ENCODE measurements around the gene OLFM4. TPM values are rescaled to one million over a fixed set of nuclear protein-coding genes. Genes with fewer than 3 reads are reported as not detected.

Gene OLFM4, protein sequence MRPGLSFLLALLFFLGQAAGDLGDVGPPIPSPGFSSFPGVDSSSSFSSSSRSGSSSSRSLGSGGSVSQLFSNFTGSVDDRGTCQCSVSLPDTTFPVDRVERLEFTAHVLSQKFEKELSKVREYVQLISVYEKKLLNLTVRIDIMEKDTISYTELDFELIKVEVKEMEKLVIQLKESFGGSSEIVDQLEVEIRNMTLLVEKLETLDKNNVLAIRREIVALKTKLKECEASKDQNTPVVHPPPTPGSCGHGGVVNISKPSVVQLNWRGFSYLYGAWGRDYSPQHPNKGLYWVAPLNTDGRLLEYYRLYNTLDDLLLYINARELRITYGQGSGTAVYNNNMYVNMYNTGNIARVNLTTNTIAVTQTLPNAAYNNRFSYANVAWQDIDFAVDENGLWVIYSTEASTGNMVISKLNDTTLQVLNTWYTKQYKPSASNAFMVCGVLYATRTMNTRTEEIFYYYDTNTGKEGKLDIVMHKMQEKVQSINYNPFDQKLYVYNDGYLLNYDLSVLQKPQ
- 0.12 and 0.14 TPM in 2 replicates for polyA plus RNA-seq (2013)

DNA sequence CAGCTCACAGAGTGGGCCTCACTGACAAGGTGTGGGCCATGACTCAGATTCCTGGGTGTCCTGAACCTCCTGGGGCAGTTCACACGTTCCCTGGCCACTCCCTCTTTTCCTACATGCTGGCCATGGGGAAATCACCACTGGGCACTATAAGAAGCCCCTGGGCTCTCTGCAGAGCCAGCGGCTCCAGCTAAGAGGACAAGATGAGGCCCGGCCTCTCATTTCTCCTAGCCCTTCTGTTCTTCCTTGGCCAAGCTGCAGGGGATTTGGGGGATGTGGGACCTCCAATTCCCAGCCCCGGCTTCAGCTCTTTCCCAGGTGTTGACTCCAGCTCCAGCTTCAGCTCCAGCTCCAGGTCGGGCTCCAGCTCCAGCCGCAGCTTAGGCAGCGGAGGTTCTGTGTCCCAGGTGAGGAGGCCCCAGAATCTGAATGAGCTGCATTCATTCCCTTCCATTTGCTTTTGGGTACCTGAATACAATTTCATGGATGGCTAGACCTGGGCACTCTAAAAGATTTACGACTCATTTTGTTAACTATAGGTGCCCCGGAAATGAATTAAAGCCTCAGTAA is at the start of gene OLFM4:
TSS of gene OLFM4 (plus strand) at position 177 of the 567 bp plus-strand sequence. CDS start at position 201, 24 bp downstream.
- no peak within 1 kb of the TSS for H3K4me3 ChIP-seq (ENCODE audit: low read depth, low read length)
- H3K14ac ChIP-seq (ENCODE audit: low read length) = no peak within 1 kb of the TSS
- H3K18ac ChIP-seq (ENCODE audit: low read length) = no peak within 1 kb of the TSS
- no peaks in the 10 kb centered on the region for H3K4me1 ChIP-seq (ENCODE audit: control insufficient read depth in 1 of 2, insufficient read depth in 2 of 2, low read length in 2 of 2)
- no peaks in the 10 kb centered on the region for H3K79me1 ChIP-seq (ENCODE audit: low read length)
- no peak within 1 kb of the TSS for H2BK5ac ChIP-seq (ENCODE audit: low read depth, low read length, poor library complexity)
- H4K12ac ChIP-seq (ENCODE audit: low read depth, low read length) = no peak within 1 kb of the TSS
- H4K8ac ChIP-seq (ENCODE audit: low read depth, low read length) = no peak within 1 kb of the TSS
- no peak within 1 kb of the TSS for H2AFZ ChIP-seq (ENCODE audit: insufficient read depth, low read length, poor library complexity)
- no peak within 1 kb of the TSS for H3K23ac ChIP-seq (ENCODE audit: low read length)
- H3K4me2 ChIP-seq (ENCODE audit: low read length) = no peak within 1 kb of the TSS
- H3K36me3 ChIP-seq (ENCODE audit: control insufficient read depth in 1 of 2, insufficient read depth in 2 of 2, low read length in 2 of 2) = no peaks in the 10 kb centered on the region
- no peak within 1 kb of the TSS for H2BK120ac ChIP-seq (ENCODE audit: insufficient read depth, low read length, poor library complexity)
- no peak within 1 kb of the TSS for H3K27ac ChIP-seq (ENCODE audit: low read depth, low read length)
- no peak within 1 kb of the TSS for H3K4ac ChIP-seq (ENCODE audit: low read depth, low read length)
- no peak for DNase-seq
- H2BK12ac ChIP-seq (ENCODE audit: low read length) = no peak within 1 kb of the TSS
- H2AK5ac ChIP-seq (ENCODE audit: low read length) = no peak within 1 kb of the TSS
- no CpG with 5 or more reads among the region's 9 CpGs for WGBS (ENCODE audit: extremely low coverage, insufficient coverage, insufficient read length)
- no peaks in the 10 kb centered on the region for H3K9me3 ChIP-seq (ENCODE audit: insufficient read depth, low read depth, low read length)
- no peaks in the 10 kb centered on the region for H3K27me3 ChIP-seq (ENCODE audit: insufficient read depth, low read length)
- H4K91ac ChIP-seq (ENCODE audit: low read depth, low read length) = no peak within 1 kb of the TSS
- H3K9ac ChIP-seq (ENCODE audit: low read length) = no peak within 1 kb of the TSS
- no peaks in the 10 kb centered on the region for H3K79me2 ChIP-seq (ENCODE audit: control insufficient read depth, insufficient read depth, low read length, poor library complexity)

DNA sequence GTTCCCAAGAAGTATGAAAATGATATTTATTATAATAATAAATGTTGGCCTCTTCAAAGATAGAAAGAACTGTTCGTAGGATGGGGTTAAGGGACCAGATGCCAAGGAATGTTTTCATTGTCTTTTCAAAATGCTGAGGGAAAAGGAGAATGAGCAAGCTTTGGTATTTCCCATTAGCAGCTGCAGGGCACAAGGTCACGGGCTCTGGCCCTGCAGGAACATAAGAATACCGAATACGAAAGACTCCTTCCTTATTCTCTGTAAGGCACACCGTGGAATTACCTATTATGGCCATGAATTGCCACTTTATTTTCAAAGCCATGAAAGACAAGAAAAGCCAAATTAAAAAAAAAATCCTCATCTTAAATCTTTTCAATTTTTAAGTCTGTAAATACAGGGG is 49.6 kb upstream of the OLFM4 start:
- Histone ChIP-seq H2BK5ac (ENCODE audit: low read depth, low read length, poor library complexity) (no peak overlapping the region), H3K9ac (ENCODE audit: low read length) (no peak overlapping the region), H3K14ac (ENCODE audit: low read length) (no peak overlapping the region), H2AFZ (ENCODE audit: insufficient read depth, low read length, poor library complexity) (no peak overlapping the region), H3K27ac (ENCODE audit: low read depth, low read length) (no peak overlapping the region), H3K4me2 (ENCODE audit: low read length) (no peak overlapping the region), H3K23ac (ENCODE audit: low read length) (no peak overlapping the region), H2AK5ac (ENCODE audit: low read length) (no peak overlapping the region), H2BK12ac (ENCODE audit: low read length) (no peak overlapping the region), H3K4ac (ENCODE audit: low read depth, low read length) (no peak overlapping the region), H3K18ac (ENCODE audit: low read length) (no peak overlapping the region), H3K4me1 (ENCODE audit: control insufficient read depth in 1 of 2, insufficient read depth in 2 of 2, low read length in 2 of 2) (peaks cover 0 to 2% of the 10 kb centered on the region in 2 experiments), H4K91ac (ENCODE audit: low read depth, low read length) (no peak overlapping the region), H3K79me1 (ENCODE audit: low read length) (peaks cover 8% of the 10 kb centered on the region), H3K4me3 (ENCODE audit: low read depth, low read length) (no peak overlapping the region), H4K8ac (ENCODE audit: low read depth, low read length) (no peak overlapping the region), H4K12ac (ENCODE audit: low read depth, low read length) (no peak overlapping the region), H3K27me3 (ENCODE audit: insufficient read depth, low read length) (no peaks in the 10 kb centered on the region), H2BK120ac (ENCODE audit: insufficient read depth, low read length, poor library complexity) (no peak overlapping the region), H3K79me2 (ENCODE audit: control insufficient read depth, insufficient read depth, low read length, poor library complexity) (no peaks in the 10 kb centered on the region), H3K9me3 (ENCODE audit: insufficient read depth, low read depth, low read length) (no peaks in the 10 kb centered on the region), H3K36me3 (ENCODE audit: control insufficient read depth in 1 of 2, insufficient read depth in 2 of 2, low read length in 2 of 2) (no peaks in the 10 kb centered on the region)
- no CpG with 5 or more reads among the region's 5 CpGs for WGBS (ENCODE audit: extremely low coverage, insufficient coverage, insufficient read length)
- no peak for DNase-seq

DNA sequence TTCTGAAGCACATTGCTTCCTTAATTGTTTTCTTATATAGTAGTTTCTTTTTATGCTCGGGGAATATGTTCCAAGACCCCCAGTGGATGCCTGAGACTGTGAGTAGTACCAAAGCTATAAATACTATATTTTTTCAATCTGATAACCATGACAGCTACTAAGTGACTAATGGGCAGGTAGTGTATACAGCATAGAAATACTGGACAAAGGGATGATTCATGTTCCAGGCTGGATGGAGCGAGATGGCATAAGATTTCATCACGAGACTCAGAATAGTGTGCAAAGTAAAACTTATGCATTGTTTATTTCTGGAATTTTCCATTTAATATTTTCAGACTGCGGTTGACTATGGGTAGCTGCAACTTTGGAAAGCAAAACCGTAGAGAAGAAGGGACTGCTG is 47.9 kb upstream of the OLFM4 start:
- H3K79me2 ChIP-seq (ENCODE audit: control insufficient read depth, insufficient read depth, low read length, poor library complexity) = no peaks in the 10 kb centered on the region
- H3K4ac ChIP-seq (ENCODE audit: low read depth, low read length) = no peak overlapping the region
- no peak overlapping the region for H4K8ac ChIP-seq (ENCODE audit: low read depth, low read length)
- peaks cover 8% of the 10 kb centered on the region for H3K79me1 ChIP-seq (ENCODE audit: low read length)
- H3K27me3 ChIP-seq (ENCODE audit: insufficient read depth, low read length) = no peaks in the 10 kb centered on the region
- peaks cover 0 to 2% of the 10 kb centered on the region in 2 experiments for H3K4me1 ChIP-seq (ENCODE audit: control insufficient read depth in 1 of 2, insufficient read depth in 2 of 2, low read length in 2 of 2)
- H3K27ac ChIP-seq (ENCODE audit: low read depth, low read length) = no peak overlapping the region
- H3K9me3 ChIP-seq (ENCODE audit: insufficient read depth, low read depth, low read length) = no peaks in the 10 kb centered on the region
- WGBS (ENCODE audit: extremely low coverage, insufficient coverage, insufficient read length) = no CpG with 5 or more reads among the region's 5 CpGs
- H3K4me2 ChIP-seq (ENCODE audit: low read length) = no peak overlapping the region
- no peak overlapping the region for H2BK5ac ChIP-seq (ENCODE audit: low read depth, low read length, poor library complexity)
- no peak overlapping the region for H2AFZ ChIP-seq (ENCODE audit: insufficient read depth, low read length, poor library complexity)
- no peak overlapping the region for H3K4me3 ChIP-seq (ENCODE audit: low read depth, low read length)
- no peak overlapping the region for H3K23ac ChIP-seq (ENCODE audit: low read length)
- H4K91ac ChIP-seq (ENCODE audit: low read depth, low read length) = no peak overlapping the region
- DNase-seq = peak in 1 of 2 donors; percentile 18
- H4K12ac ChIP-seq (ENCODE audit: low read depth, low read length) = no peak overlapping the region
- no peak overlapping the region for H2AK5ac ChIP-seq (ENCODE audit: low read length)
- H2BK12ac ChIP-seq (ENCODE audit: low read length) = no peak overlapping the region
- H3K14ac ChIP-seq (ENCODE audit: low read length) = no peak overlapping the region
- H2BK120ac ChIP-seq (ENCODE audit: insufficient read depth, low read length, poor library complexity) = no peak overlapping the region
- no peaks in the 10 kb centered on the region for H3K36me3 ChIP-seq (ENCODE audit: control insufficient read depth in 1 of 2, insufficient read depth in 2 of 2, low read length in 2 of 2)
- no peak overlapping the region for H3K9ac ChIP-seq (ENCODE audit: low read length)
- H3K18ac ChIP-seq (ENCODE audit: low read length) = no peak overlapping the region

DNA sequence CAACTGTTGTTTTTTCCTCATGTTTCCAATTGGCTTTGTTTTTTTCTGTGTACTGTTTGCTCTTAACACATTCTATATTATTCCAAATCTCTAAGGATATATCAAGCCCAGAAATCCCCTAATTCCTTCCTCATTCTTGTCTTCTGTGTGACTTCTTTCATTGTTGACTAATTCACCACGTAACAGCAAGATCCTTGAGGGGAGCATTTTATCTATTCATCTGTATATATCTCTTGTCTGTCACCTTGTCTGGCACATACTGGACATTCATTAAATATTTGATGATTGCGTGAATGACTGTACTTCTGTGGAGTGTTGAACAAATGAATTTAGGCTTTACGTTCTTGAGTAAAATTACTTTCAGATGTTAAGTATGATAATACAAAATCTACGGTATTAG is 44.8 kb upstream of the OLFM4 start:
- Histone ChIP-seq H4K8ac (ENCODE audit: low read depth, low read length) (no peak overlapping the region), H3K79me1 (ENCODE audit: low read length) (peaks cover 5% of the 10 kb centered on the region), H4K91ac (ENCODE audit: low read depth, low read length) (no peak overlapping the region), H3K23ac (ENCODE audit: low read length) (no peak overlapping the region), H3K4me1 (ENCODE audit: control insufficient read depth in 1 of 2, insufficient read depth in 2 of 2, low read length in 2 of 2) (peaks cover 0 to 2% of the 10 kb centered on the region in 2 experiments), H2AK5ac (ENCODE audit: low read length) (no peak overlapping the region), H3K9ac (ENCODE audit: low read length) (no peak overlapping the region), H3K27me3 (ENCODE audit: insufficient read depth, low read length) (no peaks in the 10 kb centered on the region), H2BK12ac (ENCODE audit: low read length) (no peak overlapping the region), H3K9me3 (ENCODE audit: insufficient read depth, low read depth, low read length) (no peaks in the 10 kb centered on the region), H4K12ac (ENCODE audit: low read depth, low read length) (no peak overlapping the region), H3K79me2 (ENCODE audit: control insufficient read depth, insufficient read depth, low read length, poor library complexity) (no peaks in the 10 kb centered on the region), H3K27ac (ENCODE audit: low read depth, low read length) (no peak overlapping the region), H3K14ac (ENCODE audit: low read length) (no peak overlapping the region), H3K36me3 (ENCODE audit: control insufficient read depth in 1 of 2, insufficient read depth in 2 of 2, low read length in 2 of 2) (no peaks in the 10 kb centered on the region), H2AFZ (ENCODE audit: insufficient read depth, low read length, poor library complexity) (no peak overlapping the region), H3K18ac (ENCODE audit: low read length) (no peak overlapping the region), H3K4me2 (ENCODE audit: low read length) (no peak overlapping the region), H3K4me3 (ENCODE audit: low read depth, low read length) (no peak overlapping the region), H3K4ac (ENCODE audit: low read depth, low read length) (no peak overlapping the region), H2BK5ac (ENCODE audit: low read depth, low read length, poor library complexity) (no peak overlapping the region), H2BK120ac (ENCODE audit: insufficient read depth, low read length, poor library complexity) (no peak overlapping the region)
- DNase-seq = peak in 1 of 2 donors; percentile 31
- WGBS (ENCODE audit: extremely low coverage, insufficient coverage, insufficient read length) = no CpG with 5 or more reads among the region's 4 CpGs
